AG04450 (cell line): ENCODE data around the gene PNISR. TPM values are rescaled to one million over a fixed set of nuclear protein-coding genes. Genes with fewer than 3 reads are reported as not detected.

Experiments
- CTCF ChIA-PET: fragments of 300-600, 350-600 bp; formaldehyde crosslinking; extraction: SDS; loops from one replicate; lab custom pipeline; 2022; ENCODE audit warnings: antibody characterized with exemption, inconsistent platforms; lab: Charles Lee
- POLR2A ChIA-PET: fragments of 350-600 bp; formaldehyde crosslinking; extraction: SDS; loops from one replicate; lab custom pipeline; 2021; ENCODE audit warnings: antibody characterized with exemption, inconsistent platforms; lab: Yijun Ruan, JAX
- DNase-seq: peaks from one replicate; pipeline ENCODE4 v3.0.0-alpha.2; 2011; ENCODE audit warnings: low read depth, low spot score
- H3K27ac ChIP-seq: one replicate; pipeline ENCODE4 v1.5.1; 2012; ENCODE audit warnings: low read depth, low read length, control low read depth
- H3K27me3 ChIP-seq: one replicate; pipeline ENCODE4 v1.6.0; 2012; ENCODE audit warnings: low read length; ENCODE audit not compliant: control insufficient read depth, insufficient read depth
- H3K4me3 ChIP-seq: 2 replicates; pipeline ENCODE4 v1.5.1; 2011; ENCODE audit warnings: mild to moderate bottlenecking, low read depth, low read length, control low read depth
- H3K9me3 ChIP-seq: 2 replicates; pipeline ENCODE4 v1.5.1; 2012; ENCODE audit warnings: low read length; ENCODE audit not compliant: control insufficient read depth, insufficient read depth
- polyA plus RNA-seq: library from polyadenylated mRNA; depleted of rRNA; stranded (reverse); fragments of >200 nt; gene quantifications from 2 replicates; pipeline ENCODE4 v1.2.3, GENCODE V29; 2011; rRNA removed
- TF ChIP-seq, protein P1 (sequence below): IDR thresholded peaks from 2 replicates; pipeline ENCODE4 v1.5.1; 2011; ENCODE audit warnings: low read depth, low read length, control low read depth, inconsistent platforms

The PNISR gene
- polyA plus RNA-seq, 1 experiment: 53.6 TPM

DNA sequence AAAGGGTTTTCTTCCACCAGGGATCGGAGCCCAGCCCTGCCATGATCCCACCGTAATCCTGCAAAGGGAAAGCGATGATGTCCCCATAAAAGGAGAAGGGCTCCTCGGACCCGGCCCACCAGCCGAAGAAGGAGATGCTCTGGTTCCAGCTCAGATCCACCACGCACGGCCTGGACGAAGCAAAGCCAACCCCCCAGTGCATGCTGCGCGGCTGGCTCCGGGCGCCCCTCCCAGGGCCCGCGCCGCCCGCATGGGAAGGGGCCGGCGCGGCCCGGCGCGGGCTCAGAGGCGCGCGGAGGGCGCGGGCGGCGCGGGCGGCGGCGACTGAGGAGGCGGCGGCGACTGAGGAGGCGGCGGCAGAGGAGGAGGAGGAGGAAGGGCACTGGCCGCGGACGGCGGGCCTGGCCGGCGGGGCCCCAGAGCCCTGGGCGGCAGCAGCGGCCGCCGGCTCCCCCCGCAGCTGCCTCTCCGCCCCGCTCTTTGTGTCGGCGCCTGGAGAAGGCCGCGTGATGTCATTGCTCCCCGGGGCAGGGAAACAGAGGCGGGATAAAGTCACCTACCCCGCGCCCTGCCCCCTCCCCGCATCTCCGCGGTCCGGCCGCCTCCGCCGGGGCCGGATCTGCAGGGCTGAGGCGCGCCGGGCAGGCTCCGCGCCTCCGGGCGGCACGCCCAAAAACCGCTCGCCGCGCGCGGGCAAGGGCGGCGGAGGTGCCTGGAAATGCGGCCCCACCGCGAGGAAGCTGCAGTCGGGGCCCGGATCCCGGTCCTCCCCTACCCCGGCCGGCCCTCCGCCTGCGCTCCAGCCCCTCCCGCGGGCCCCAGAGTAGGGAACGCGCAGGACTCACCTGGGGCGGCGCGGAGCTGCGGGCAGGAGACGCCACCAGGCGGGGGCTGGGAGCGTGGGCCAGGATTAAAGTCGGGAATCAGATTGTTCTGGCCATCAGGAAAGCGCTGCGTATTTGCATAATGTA, 75.7 kb downstream of the PNISR start, which contains the start of gene FAXC:
Gene FAXC (minus strand): TSS at position 504 of the 971 bp plus-strand sequence. CDS start 302 bp downstream, at position 202.
- DNase-seq: no peak
- Histone ChIP-seq H3K27ac (no peak within 1 kb of the TSS), H3K9me3 (no peaks in the 10 kb centered on the region; the same call in 1 of the 2 replicates), H3K4me3 (peak within 1 kb of the TSS; percentile 66), H3K27me3 (peaks cover 5% of the 10 kb centered on the region)
- CTCF ChIA-PET: interaction anchor here (1.1 to 3.3 kb wide), 2 partner anchors 15 to 19 kb away, joined by 3 to 26 read pairs; no protein-coding TSS in a partner anchor
- TF ChIP-seq, protein P1, sequence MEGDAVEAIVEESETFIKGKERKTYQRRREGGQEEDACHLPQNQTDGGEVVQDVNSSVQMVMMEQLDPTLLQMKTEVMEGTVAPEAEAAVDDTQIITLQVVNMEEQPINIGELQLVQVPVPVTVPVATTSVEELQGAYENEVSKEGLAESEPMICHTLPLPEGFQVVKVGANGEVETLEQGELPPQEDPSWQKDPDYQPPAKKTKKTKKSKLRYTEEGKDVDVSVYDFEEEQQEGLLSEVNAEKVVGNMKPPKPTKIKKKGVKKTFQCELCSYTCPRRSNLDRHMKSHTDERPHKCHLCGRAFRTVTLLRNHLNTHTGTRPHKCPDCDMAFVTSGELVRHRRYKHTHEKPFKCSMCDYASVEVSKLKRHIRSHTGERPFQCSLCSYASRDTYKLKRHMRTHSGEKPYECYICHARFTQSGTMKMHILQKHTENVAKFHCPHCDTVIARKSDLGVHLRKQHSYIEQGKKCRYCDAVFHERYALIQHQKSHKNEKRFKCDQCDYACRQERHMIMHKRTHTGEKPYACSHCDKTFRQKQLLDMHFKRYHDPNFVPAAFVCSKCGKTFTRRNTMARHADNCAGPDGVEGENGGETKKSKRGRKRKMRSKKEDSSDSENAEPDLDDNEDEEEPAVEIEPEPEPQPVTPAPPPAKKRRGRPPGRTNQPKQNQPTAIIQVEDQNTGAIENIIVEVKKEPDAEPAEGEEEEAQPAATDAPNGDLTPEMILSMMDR: peak; percentile 24; the same call in 1 of the 2 replicates
- POLR2A ChIA-PET: interaction anchor here (1.0 to 1.4 kb wide), 2 partner anchors 44 to 75 kb away, joined by 3 to 7 read pairs; partner anchors contain the start of gene COQ3

DNA sequence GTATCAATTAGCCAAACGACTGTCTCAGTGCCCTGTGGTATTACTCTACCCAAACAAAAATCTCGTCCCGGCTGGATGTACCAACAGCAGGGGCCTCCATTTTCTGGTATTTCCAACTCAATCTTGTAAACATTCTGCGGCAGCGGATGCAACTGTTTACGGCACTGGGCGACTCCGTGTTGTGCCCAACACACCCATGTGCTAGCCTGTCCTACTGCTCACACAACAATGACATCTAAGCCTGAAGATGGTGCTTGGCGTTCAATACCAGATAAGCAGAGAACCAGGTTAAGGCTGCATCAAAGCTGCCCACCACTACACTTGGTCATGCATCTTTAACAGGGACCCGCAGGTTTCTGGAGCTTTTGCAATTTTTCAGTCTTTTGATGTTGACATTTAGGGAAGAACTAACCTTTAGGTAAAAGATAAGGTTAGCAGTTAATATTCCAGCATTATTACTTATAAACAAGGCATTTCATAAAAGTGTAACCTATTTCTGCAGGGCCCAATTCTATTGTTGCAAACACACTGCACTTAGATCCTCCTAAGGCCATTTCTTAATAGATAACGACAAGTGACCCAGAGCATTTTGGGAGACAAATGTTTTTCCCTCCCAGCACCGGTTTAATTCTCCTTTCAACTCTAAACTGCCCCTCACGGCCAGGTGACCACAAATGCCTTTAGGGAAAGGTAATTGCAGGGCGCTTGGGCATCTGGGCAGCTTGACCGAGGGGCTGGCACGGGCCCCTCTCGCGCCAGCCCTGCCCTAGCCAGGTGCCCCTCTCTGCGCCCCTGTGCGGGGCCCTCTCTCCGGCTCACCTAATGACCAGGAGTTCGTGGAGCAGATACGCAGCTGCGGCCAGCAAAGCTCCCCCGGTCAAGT, 76.6 kb downstream of the PNISR start:
- no peak for DNase-seq
- ChIA-PET POLR2A (interaction anchor here (1.4 kb wide), 1 partner anchor 45 kb away, joined by 7 read pairs; the partner anchor contains the start of gene COQ3), CTCF (interaction anchor here (1.4 to 6.7 kb wide), 3 partner anchors 14 to 86 kb away, joined by 4 to 36 read pairs (median 26); no protein-coding TSS in a partner anchor)
- TF ChIP-seq, protein P1: no peak
- no peaks in the 10 kb centered on the region; the same call in 1 of the 2 replicates for H3K9me3 ChIP-seq
- H3K4me3 ChIP-seq: peak overlapping the region; percentile 66
- peaks cover 5% of the 10 kb centered on the region for H3K27me3 ChIP-seq
- no peak overlapping the region for H3K27ac ChIP-seq

Other genes starting within 250 kb of the PNISR start
- 7.0 and 8.4 TPM in 2 replicates for gene FAXC, start 75.6 kb downstream of the PNISR start, polyA plus RNA-seq
- 8.5 and 11.0 TPM in 2 replicates for gene COQ3, start 31.1 kb downstream of the PNISR start, polyA plus RNA-seq
- 10.0 and 12.7 TPM in 2 replicates for gene USP45, start 90.1 kb upstream of the PNISR start, polyA plus RNA-seq
- gene CCNC, start 143.4 kb upstream of the PNISR start, polyA plus RNA-seq: 54.9 and 68.4 TPM in 2 replicates
- gene PRDM13, start 181.5 kb upstream of the PNISR start, polyA plus RNA-seq: not detected in 2 replicates